ENCODE data around the gene TSHR.

Gene TSHR

GRCh38 chr14:80941241-80942185, 13.9 kb upstream of the TSHR start, which contains the start of gene CEP128:
Gene CEP128 (minus strand): TSS chr14:80941738.
- no peaks in the 10 kb centered on the region for H3K27me3 ChIP-seq (ENCODE audit: insufficient read depth, poor library complexity, severe bottlenecking)
- H3K27ac ChIP-seq (replicated peaks), result peak within 1 kb of the TSS; percentile 74
- TF ChIP-seq SPI1 (IDR thresholded peaks at IDR 0.05; ENCODE audit: borderline replicate concordance, low read depth) (peak; percentile 32; the same call in 1 of the 2 replicates), REST (IDR thresholded peaks at IDR 0.05; ENCODE audit: insufficient replicate concordance, low read depth) (no peak), CTCF (IDR thresholded peaks at IDR 0.05; ENCODE audit: insufficient read depth, low read length) (no peak), POLR2AphosphoS5 (IDR thresholded peaks at IDR 0.05; ENCODE audit: low read depth) (no peak), GABPA (IDR thresholded peaks at IDR 0.05; ENCODE audit: low read depth) (no peak)
- peak within 1 kb of the TSS; percentile 72 for H3K4me3 ChIP-seq (replicated peaks; ENCODE audit: insufficient read depth, low read length)
- peak; percentile 60 to 91 for DNase-seq (ENCODE audit: low read depth in 1 of 2, low spot score in 1 of 2)

- peak overlapping the region; percentile 74 for H3K27ac ChIP-seq (replicated peaks)
- H3K27me3 ChIP-seq (ENCODE audit: insufficient read depth, poor library complexity, severe bottlenecking), result no peaks in the 10 kb centered on the region
- TF ChIP-seq CTCF (IDR thresholded peaks at IDR 0.05; ENCODE audit: insufficient read depth, low read length) (no peak), REST (IDR thresholded peaks at IDR 0.05; ENCODE audit: insufficient replicate concordance, low read depth) (no peak), SPI1 (IDR thresholded peaks at IDR 0.05; ENCODE audit: borderline replicate concordance, low read depth) (peak; percentile 74), POLR2AphosphoS5 (IDR thresholded peaks at IDR 0.05; ENCODE audit: low read depth) (no peak), GABPA (IDR thresholded peaks at IDR 0.05; ENCODE audit: low read depth) (no peak)
- H3K4me3 ChIP-seq (replicated peaks; ENCODE audit: insufficient read depth, low read length), result peak overlapping the region; percentile 72
- no peak for DNase-seq (ENCODE audit: low read depth in 1 of 2, low spot score in 1 of 2)
Measured at GRCh38 chr14:80942191-80942600, 13.2 kb upstream of the TSHR start.

GRCh38 chr14:80944861-80945617, 10.4 kb upstream of the TSHR start:
- H3K4me3 ChIP-seq (replicated peaks; ENCODE audit: insufficient read depth, low read length), result no peak overlapping the region
- TF ChIP-seq CTCF (IDR thresholded peaks at IDR 0.05; ENCODE audit: insufficient read depth, low read length) (no peak), GABPA (IDR thresholded peaks at IDR 0.05; ENCODE audit: low read depth) (no peak), POLR2AphosphoS5 (IDR thresholded peaks at IDR 0.05; ENCODE audit: low read depth) (no peak), REST (IDR thresholded peaks at IDR 0.05; ENCODE audit: insufficient replicate concordance, low read depth) (no peak), SPI1 (IDR thresholded peaks at IDR 0.05; ENCODE audit: borderline replicate concordance, low read depth) (no peak)
- no peak for DNase-seq (ENCODE audit: low read depth in 1 of 2, low spot score in 1 of 2)
- H3K27ac ChIP-seq (replicated peaks), result no peak overlapping the region
- H3K27me3 ChIP-seq (ENCODE audit: insufficient read depth, poor library complexity, severe bottlenecking), result no peaks in the 10 kb centered on the region

All from HL-60 (cell line).